Liver (tissue), 3 donors: ENCODE data around the gene TMPRSS5.

Experiments
- EGR1 ChIP-seq, 2 donors: IDR thresholded peaks; 2 replicates each; pipeline ENCODE4 v1.6.1; 2016 to 2018; ENCODE audit warnings: antibody characterized with exemption in 2 of 2, low read depth in 2 of 2
- FOXA1 ChIP-seq: IDR thresholded peaks from 2 replicates; pipeline ENCODE4 v1.6.1; 2016; ENCODE audit warnings: antibody characterized with exemption
- GABPA ChIP-seq, 2 donors: IDR thresholded peaks in 1 of 2; conservative IDR thresholded peaks in 1 of 2; 2 replicates each; pipeline ENCODE4 v1.6.1; 2016; ENCODE audit warnings: antibody characterized with exemption in 2 of 2, mild to moderate bottlenecking in 1 of 2, moderate library complexity in 1 of 2
- HNF4A ChIP-seq, 2 donors: conservative IDR thresholded peaks; 2 replicates each; pipeline ENCODE4 v1.6.1; 2016; ENCODE audit warnings: antibody characterized with exemption in 2 of 2, mild to moderate bottlenecking in 2 of 2
- HNF4G ChIP-seq: IDR thresholded peaks from 2 replicates; pipeline ENCODE4 v1.6.1; 2016; ENCODE audit warnings: antibody characterized with exemption
- JUND ChIP-seq, 2 donors: IDR thresholded peaks; 2 replicates each; pipeline ENCODE4 v1.6.1; 2016; ENCODE audit warnings: antibody characterized with exemption in 2 of 2
- SP1 ChIP-seq: IDR thresholded peaks from 2 replicates; pipeline ENCODE4 v1.6.1; 2018; ENCODE audit warnings: antibody characterized with exemption, mild to moderate bottlenecking
- TAF1 ChIP-seq: conservative IDR thresholded peaks from 2 replicates; pipeline ENCODE4 v1.6.1; 2016; ENCODE audit warnings: antibody characterized with exemption, mild to moderate bottlenecking
- YY1 ChIP-seq: IDR thresholded peaks from 2 replicates; pipeline ENCODE4 v1.6.1; 2016; ENCODE audit warnings: antibody characterized with exemption, mild to moderate bottlenecking
- TF ChIP-seq, protein P1 (sequence below): IDR thresholded peaks from 2 replicates; pipeline ENCODE4 v1.6.1; 2016; ENCODE audit warnings: antibody characterized with exemption
- TF ChIP-seq, protein P2 (sequence below): fragments of 150-350 bp; IDR thresholded peaks from 2 replicates; pipeline ENCODE4 v1.5.1; 2017; ENCODE audit warnings: improper control_type of control experiment, low read depth, low read length; ENCODE audit not compliant: missing input control
- TF ChIP-seq, protein P3 (sequence below): IDR thresholded peaks from 2 replicates; pipeline ENCODE4 v1.6.1; 2016; ENCODE audit warnings: antibody characterized with exemption, mild to moderate bottlenecking
- donor health status: healthy.
- donor health status: healthy.

DNA sequence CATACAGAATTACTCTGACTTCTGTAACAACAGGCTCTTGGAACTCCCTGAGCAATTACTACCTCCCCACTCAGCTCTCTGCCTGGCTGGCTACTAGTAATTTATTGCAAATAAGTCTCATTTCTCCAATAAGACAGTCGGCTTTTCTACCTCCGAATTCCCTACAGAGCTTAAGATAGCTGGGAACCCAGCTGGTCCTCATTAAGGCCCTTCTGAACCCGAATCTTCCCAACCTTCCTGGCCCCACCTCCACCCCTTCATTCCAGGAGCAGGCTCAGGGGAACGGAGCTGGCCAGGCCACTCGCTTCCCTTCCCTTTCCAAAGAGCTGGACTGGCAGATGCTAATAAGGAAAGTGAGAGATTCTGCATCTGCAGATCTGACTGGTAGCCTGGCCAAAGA lies 21.6 kb downstream of the TMPRSS5 start:
- no peak for TF ChIP-seq YY1
- TF ChIP-seq, protein P1, sequence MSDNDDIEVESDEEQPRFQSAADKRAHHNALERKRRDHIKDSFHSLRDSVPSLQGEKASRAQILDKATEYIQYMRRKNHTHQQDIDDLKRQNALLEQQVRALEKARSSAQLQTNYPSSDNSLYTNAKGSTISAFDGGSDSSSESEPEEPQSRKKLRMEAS, result no peak
- no peak for TF ChIP-seq TAF1
- TF ChIP-seq, protein P2, sequence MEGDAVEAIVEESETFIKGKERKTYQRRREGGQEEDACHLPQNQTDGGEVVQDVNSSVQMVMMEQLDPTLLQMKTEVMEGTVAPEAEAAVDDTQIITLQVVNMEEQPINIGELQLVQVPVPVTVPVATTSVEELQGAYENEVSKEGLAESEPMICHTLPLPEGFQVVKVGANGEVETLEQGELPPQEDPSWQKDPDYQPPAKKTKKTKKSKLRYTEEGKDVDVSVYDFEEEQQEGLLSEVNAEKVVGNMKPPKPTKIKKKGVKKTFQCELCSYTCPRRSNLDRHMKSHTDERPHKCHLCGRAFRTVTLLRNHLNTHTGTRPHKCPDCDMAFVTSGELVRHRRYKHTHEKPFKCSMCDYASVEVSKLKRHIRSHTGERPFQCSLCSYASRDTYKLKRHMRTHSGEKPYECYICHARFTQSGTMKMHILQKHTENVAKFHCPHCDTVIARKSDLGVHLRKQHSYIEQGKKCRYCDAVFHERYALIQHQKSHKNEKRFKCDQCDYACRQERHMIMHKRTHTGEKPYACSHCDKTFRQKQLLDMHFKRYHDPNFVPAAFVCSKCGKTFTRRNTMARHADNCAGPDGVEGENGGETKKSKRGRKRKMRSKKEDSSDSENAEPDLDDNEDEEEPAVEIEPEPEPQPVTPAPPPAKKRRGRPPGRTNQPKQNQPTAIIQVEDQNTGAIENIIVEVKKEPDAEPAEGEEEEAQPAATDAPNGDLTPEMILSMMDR, result no peak
- TF ChIP-seq, protein P3, sequence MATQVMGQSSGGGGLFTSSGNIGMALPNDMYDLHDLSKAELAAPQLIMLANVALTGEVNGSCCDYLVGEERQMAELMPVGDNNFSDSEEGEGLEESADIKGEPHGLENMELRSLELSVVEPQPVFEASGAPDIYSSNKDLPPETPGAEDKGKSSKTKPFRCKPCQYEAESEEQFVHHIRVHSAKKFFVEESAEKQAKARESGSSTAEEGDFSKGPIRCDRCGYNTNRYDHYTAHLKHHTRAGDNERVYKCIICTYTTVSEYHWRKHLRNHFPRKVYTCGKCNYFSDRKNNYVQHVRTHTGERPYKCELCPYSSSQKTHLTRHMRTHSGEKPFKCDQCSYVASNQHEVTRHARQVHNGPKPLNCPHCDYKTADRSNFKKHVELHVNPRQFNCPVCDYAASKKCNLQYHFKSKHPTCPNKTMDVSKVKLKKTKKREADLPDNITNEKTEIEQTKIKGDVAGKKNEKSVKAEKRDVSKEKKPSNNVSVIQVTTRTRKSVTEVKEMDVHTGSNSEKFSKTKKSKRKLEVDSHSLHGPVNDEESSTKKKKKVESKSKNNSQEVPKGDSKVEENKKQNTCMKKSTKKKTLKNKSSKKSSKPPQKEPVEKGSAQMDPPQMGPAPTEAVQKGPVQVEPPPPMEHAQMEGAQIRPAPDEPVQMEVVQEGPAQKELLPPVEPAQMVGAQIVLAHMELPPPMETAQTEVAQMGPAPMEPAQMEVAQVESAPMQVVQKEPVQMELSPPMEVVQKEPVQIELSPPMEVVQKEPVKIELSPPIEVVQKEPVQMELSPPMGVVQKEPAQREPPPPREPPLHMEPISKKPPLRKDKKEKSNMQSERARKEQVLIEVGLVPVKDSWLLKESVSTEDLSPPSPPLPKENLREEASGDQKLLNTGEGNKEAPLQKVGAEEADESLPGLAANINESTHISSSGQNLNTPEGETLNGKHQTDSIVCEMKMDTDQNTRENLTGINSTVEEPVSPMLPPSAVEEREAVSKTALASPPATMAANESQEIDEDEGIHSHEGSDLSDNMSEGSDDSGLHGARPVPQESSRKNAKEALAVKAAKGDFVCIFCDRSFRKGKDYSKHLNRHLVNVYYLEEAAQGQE, result no peak
- TF ChIP-seq SP1, result no peak
- TF ChIP-seq EGR1 (IDR thresholded peaks at IDR 0.05; ENCODE audit: low read depth in 2 of 2), result no peak
- TF ChIP-seq FOXA1, result no peak
- TF ChIP-seq HNF4G, result no peak
- no peak for TF ChIP-seq GABPA (IDR thresholded peaks at IDR 0.05 in 1 of 2, conservative IDR thresholded peaks at IDR 0.05 in 1 of 2)
- TF ChIP-seq JUND (IDR thresholded peaks at IDR 0.05), result no peak
- TF ChIP-seq HNF4A (conservative IDR thresholded peaks at IDR 0.05), result no peak
